NCI-H69 (cell line): ENCODE data around the gene TYW1.
"Not testable (repeated sequence)": the region's sequence is repeated elsewhere in the genome, so short reads cannot be mapped to it uniquely, and the experiment has no call there.

Source experiments
- DNase-seq: peaks from one replicate; lab custom pipeline; 2025; lab: John Stamatoyannopoulos, UW

TYW1 gene

DNA sequence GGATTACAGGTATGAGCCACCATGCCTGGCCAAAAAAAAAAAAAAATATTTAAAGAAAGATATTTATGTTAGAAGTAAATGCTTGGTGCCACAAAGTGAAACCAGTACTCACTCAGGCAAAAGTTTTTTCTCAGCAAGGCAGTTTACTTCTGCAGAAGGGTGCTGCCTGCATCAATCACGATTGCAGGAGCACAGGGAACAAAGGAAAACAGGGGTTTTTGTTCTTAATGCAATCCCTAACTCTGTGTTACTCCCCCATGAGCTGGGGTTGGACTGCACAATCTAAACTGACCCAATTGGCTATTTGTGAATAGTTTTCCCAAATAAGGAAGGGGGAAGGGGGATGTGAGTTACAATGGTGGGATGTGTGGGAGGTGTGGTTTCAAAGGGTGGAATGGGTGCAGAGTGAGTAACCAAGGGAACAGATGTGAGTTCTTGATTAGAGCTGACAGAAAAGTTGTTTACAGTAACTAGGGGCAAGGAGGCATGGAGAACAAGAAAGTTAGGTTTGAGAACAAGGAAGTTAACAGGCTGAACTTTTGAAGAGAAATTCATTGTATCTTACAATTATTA is 255.4 kb downstream of the TYW1 start:
- DNase-seq: peak; percentile 6

DNA sequence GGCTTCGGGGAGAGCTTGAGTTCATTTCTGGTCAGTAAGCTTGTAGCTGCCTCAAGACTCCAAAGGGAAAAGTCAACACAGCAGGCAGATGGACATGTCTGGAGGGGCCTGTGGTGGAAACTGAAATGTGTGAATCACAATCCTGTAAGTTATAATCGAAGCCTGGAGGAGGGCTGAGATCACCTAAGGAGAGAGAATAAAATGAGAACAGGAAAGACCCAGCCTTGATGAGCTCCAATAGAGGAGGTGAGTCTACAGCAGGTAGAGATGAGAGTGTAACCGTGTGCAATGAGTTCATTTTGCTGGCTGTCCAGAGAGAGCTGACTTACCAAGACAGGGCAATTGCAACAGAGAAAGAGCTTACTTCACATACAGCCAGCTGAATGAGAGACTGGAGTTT is 258.4 kb downstream of the TYW1 start:
- DNase-seq: not testable (repeated sequence)

DNA sequence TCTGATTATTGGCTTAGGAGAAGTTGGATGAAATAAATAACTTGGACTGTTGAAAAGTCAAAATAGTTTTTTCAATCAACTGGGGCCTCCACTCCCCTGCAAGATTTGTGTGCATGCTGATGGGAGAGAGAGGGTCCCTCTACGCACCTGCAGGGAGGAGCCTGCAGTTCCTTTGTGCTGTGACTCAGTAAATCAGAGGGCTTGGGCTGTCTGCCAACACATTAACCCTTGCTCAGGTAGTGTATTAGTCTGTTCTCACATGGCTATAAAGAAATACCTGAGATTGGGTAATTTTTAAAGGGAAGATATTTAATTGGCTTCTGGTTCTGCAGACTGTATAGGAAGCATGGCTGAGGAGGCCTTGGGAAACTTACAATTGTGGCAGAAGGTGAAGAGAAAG is 261.1 kb downstream of the TYW1 start:
- DNase-seq: peak; percentile 69

DNA sequence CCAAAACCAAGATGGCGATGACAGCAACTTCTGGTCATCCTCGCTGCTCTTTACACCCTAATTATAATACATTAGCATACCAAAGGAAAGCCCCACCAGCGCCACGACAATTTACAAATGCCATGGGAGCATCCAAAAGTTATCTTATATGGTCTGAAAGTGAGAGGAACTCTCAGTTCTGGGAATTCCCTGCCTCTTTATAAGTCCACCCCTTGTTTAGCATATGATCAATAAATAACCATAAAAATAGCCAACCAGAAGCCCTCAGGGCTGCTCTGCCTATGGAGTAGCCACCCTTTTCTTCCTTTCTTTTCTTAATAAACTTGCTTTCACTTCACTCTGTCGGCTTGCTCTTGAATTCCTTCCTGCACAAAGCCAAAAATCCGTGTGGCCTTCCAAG is 262.7 kb downstream of the TYW1 start:
- DNase-seq: not testable (repeated sequence)

DNA sequence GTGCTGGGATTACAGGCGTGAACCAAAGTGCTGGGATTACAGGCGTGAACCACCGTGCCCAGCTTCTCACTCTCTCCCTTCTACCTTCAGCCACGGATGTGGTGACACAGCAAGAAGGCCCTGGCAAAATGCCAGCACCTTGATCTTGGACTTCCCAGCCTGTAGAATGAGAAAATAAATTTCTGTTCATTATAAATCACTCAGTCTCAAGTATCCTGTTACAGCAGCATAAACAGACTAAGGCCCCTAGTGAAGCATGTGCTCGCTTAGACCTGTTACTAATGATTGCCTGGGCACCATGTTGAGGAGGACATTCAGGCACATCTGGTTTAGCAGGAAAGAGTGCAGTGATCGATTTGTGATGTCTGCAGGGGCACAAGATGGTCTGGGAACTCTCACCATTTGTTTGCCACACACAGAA is 263.5 kb downstream of the TYW1 start:
- DNase-seq: peak; percentile 58

DNA sequence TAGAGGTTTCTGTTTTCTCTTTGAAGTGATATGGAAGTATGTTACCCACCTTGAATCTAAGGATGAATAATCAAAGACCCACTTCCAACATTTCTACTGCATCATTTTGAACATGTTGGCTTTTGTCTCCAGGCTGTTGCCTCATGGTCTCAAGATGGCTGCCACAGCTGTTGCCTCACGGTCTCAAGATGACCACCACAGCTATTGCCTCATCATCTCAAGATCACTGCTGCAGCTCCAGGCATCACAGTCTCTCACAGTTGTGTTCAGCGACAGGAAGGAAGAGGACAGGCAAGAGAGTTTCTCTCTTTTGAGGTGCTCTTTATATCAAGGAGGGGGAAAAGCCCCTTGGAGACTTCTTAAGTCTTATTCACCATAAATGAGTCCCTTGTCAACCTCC is 267.4 kb downstream of the TYW1 start:
- not testable (repeated sequence) for DNase-seq

DNA sequence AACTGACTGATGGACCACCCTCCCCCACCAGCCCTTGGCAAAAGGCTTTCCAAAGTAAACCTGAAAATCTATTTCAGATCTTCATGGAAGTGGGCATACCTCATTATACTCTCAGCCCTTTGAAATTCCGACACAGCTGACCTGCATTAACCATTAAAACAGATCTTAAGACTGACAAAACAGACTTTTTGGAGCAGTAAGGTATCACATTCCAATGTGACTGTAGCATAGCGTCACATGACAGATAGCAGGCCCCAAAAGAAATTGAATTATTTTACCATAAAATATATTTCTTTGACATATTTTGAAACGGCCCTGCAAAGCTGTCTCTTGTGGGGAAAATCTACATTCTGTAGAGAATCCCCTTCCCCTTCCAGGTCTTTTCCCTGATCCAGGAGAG is 269.4 kb downstream of the TYW1 start:
- not testable (repeated sequence) for DNase-seq

DNA sequence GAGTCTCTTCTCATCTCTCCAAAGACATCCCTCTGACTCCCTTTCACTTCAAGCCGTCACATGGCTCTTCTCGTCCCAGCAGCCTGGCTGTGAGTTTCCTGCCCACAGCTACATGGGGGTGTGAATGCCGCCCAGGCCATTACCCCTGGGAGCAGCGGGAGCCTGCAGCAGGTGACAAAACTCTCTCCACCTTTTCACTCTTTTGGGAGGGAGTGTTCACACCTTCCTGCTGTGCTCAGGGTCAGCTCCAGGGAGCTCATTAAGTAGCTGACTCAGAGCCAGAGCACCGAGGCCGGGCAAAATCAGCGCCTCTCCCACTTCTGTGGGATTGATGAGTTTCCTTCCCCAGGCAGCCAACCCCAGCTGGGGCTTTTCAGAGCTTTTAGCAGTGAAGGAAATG is 271.3 kb downstream of the TYW1 start:
- peak; percentile 97 for DNase-seq

DNA sequence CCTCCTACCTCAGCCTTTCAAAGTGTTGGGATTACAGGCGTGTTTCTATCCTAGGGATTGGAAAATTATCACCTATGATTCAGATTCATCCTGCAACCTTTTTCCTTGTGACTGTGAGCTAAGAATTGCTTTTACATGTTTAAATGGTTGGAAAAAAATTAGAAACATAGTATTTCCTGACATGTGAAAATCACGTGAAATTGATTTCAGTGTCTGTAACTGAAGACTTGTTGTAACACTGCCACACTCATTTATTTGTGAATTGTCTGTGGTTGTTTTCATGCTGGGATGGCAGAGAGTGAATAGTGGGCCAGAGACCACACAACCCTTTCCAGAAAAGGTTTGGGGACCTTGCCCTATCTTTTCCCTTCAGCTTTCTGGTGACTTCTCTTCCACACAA is 273.3 kb downstream of the TYW1 start:
- not testable (repeated sequence) for DNase-seq
